Type B pancreatic cell (in vitro differentiated cells): ENCODE data around the gene PPP4R1. TPM values are rescaled to one million over a fixed set of nuclear protein-coding genes. Genes with fewer than 3 reads are reported as not detected.

Experiments
- DNase-seq: peaks from one replicate; pipeline ENCODE4 v3.0.0; 2021; ENCODE audit warnings: mixed read lengths; ENCODE audit not compliant: unreplicated experiment; ENCODE audit errors: extremely low spot score
- H3K27ac Mint-ChIP-seq: 2 replicates; pipeline ENCODE4 v1.8.0; 2021; ENCODE audit warnings: mild to moderate bottlenecking, mixed read lengths
- H3K27me3 Mint-ChIP-seq: 2 replicates; pipeline ENCODE4 v1.8.0; 2021; ENCODE audit warnings: mixed read lengths
- H3K36me3 Mint-ChIP-seq: 2 replicates; pipeline ENCODE4 v1.8.0; 2021; ENCODE audit warnings: mixed read lengths
- H3K4me1 Mint-ChIP-seq: one replicate; pipeline ENCODE4 v1.8.0; 2021; ENCODE audit warnings: mixed read lengths; ENCODE audit not compliant: unreplicated experiment
- H3K4me3 Mint-ChIP-seq: 2 replicates; pipeline ENCODE4 v1.8.0; 2021; ENCODE audit warnings: mild to moderate bottlenecking, mixed read lengths
- H3K9me3 Mint-ChIP-seq: 2 replicates; pipeline ENCODE4 v1.8.0; 2021; ENCODE audit warnings: mixed read lengths
- total RNA-seq: library from RNA; stranded (reverse); gene quantifications from 2 replicates; pipeline ENCODE4 v1.2.1, GENCODE V29; 2021; ENCODE audit warnings: low replicate concordance
- TF ChIP-seq, protein P1 (sequence below): fragments of 200-600 bp; sonication (generic); conservative IDR thresholded peaks from 2 replicates; pipeline ENCODE4 v1.5.0; 2021; ENCODE audit warnings: antibody characterized with exemption, mild to moderate bottlenecking

The PPP4R1 gene
- total RNA-seq, 1 donor from 2014 or later, result 109 TPM

GRCh38 chr18:9508446-9509025, 105.8 kb downstream of the PPP4R1 start:
- Mint-ChIP-seq H3K27ac (no peak overlapping the region), H3K36me3 (peaks cover under 1% of the 10 kb centered on the region)
- no peak for DNase-seq

DNA sequence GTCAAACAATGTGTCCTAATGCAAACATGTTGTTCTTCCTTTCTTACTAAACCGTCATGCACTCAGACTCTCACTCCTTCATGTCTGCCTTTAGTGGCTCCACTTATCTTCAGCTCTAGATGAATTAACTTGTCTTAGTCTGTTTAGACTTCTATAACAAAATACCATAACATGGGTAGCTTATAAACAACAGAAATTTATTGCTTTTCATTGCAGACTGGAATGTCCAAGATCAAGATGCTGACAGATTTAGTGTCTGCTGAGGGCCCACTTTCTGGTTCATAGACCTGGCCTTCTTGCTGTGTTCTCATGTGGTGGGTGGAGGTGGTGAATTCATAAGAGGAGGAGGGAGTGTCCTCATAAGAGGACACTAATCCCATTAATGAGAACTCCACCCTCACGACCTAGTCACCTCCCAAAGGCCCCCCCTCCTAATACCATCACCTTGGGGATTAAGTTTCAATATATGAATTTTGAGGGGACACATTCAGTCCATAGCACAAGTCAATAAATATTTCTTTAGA, 106.7 kb downstream of the PPP4R1 start:
- Mint-ChIP-seq H3K27me3 (no peaks in the 10 kb centered on the region), H3K4me3 (no peak overlapping the region), H3K36me3 (peaks cover 9% of the 10 kb centered on the region), H3K9me3 (peaks cover 15% of the 10 kb centered on the region), H3K27ac (no peak overlapping the region), H3K4me1 (peaks cover 18% of the 10 kb centered on the region)
- TF ChIP-seq, protein P1, sequence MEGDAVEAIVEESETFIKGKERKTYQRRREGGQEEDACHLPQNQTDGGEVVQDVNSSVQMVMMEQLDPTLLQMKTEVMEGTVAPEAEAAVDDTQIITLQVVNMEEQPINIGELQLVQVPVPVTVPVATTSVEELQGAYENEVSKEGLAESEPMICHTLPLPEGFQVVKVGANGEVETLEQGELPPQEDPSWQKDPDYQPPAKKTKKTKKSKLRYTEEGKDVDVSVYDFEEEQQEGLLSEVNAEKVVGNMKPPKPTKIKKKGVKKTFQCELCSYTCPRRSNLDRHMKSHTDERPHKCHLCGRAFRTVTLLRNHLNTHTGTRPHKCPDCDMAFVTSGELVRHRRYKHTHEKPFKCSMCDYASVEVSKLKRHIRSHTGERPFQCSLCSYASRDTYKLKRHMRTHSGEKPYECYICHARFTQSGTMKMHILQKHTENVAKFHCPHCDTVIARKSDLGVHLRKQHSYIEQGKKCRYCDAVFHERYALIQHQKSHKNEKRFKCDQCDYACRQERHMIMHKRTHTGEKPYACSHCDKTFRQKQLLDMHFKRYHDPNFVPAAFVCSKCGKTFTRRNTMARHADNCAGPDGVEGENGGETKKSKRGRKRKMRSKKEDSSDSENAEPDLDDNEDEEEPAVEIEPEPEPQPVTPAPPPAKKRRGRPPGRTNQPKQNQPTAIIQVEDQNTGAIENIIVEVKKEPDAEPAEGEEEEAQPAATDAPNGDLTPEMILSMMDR, result no peak
- no peak for DNase-seq

More at GRCh38 chr18:9508446-9509025, 105.8 kb downstream of the PPP4R1 start:
- H3K9me3 Mint-ChIP-seq, result peaks cover 7% of the 10 kb centered on the region
- TF ChIP-seq, protein P1, result no peak
- peaks cover 18% of the 10 kb centered on the region for H3K4me1 Mint-ChIP-seq
- no peak overlapping the region for H3K4me3 Mint-ChIP-seq
- no peaks in the 10 kb centered on the region for H3K27me3 Mint-ChIP-seq

- DNase-seq, result no peak
Measured at GRCh38 chr18:9506046-9506792, 108.1 kb downstream of the PPP4R1 start.

More at GRCh38 chr18:9506046-9506792, 108.1 kb downstream of the PPP4R1 start:
- peaks cover 23% of the 10 kb centered on the region for H3K36me3 Mint-ChIP-seq
- peaks cover 22% of the 10 kb centered on the region for H3K9me3 Mint-ChIP-seq
- H3K4me1 Mint-ChIP-seq, result peaks cover 18% of the 10 kb centered on the region
- H3K27ac Mint-ChIP-seq, result no peak overlapping the region
- TF ChIP-seq, protein P1, result no peak
- no peak overlapping the region for H3K4me3 Mint-ChIP-seq
- H3K27me3 Mint-ChIP-seq, result no peaks in the 10 kb centered on the region

Other genes starting within 250 kb of the PPP4R1 start
- gene RALBP1, start 139.0 kb downstream of the PPP4R1 start, total RNA-seq, result 44.5 and 69.6 TPM in 2 replicates
- gene RAB31, start 93.7 kb upstream of the PPP4R1 start, total RNA-seq, result 8.9 and 19.7 TPM in 2 replicates